ENCODE data around the gene ZDHHC8. TPM values are rescaled to one million over a fixed set of nuclear protein-coding genes. Genes with fewer than 3 reads are reported as not detected.

ZDHHC8 gene
- polyA plus RNA-seq, 1 donor (not counting 4 experiments of a cell fraction or from before 2014, with no cell fraction given), result 16.0 TPM

DNA sequence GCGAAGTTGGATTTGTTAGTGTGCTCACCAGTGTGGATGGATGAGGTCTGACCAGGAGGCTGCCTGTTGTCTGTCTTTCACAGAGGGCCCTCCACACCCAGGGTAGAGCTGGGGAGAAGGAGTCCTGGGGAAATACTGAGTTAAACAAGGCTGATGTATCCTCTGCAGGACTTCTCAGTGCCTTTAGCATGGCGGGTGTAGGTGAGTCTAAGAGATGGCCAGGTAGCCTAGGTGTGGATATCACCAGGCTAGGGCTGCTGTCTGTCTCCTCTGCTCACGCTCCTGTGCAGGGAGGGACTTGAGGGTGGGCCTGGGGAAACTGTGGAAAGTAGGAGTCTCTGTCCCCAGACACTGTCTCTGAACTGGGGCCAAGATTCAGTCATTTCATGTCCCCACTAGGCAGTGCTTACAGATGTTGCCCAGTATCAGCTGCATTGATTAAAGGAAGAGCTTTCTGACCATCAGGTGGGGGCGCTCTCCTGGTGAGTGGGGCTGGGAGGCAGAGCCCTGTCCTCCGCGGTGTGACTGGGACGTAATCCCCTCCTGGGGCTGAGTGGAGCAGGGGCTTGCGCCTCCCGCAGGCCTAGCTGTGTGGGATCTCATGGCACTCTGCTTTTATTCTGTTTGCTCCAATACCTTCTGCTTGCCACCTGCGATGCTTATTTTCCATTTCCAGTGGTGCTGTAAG lies 54.7 kb downstream of the ZDHHC8 start:
- DNase-seq (ENCODE audit: low read depth, low spot score), result no peak
- H3K27ac ChIP-seq (ENCODE audit: control insufficient read depth, insufficient read depth, low read length), result no peak overlapping the region
- no peak overlapping the region for H2AFZ ChIP-seq (ENCODE audit: control insufficient read depth, low read length)
- no peak overlapping the region for H3K4me2 ChIP-seq (ENCODE audit: control insufficient read depth, extremely low read depth, insufficient read depth, low read depth, low read length)
- no peak overlapping the region for H3K9ac ChIP-seq (ENCODE audit: control insufficient read depth, extremely low read depth, insufficient read depth, low read length)
- H3K9me1 ChIP-seq (ENCODE audit: control insufficient read depth, extremely low read depth, insufficient read depth, low read length), result no peaks in the 10 kb centered on the region
- TF ChIP-seq, protein P1, sequence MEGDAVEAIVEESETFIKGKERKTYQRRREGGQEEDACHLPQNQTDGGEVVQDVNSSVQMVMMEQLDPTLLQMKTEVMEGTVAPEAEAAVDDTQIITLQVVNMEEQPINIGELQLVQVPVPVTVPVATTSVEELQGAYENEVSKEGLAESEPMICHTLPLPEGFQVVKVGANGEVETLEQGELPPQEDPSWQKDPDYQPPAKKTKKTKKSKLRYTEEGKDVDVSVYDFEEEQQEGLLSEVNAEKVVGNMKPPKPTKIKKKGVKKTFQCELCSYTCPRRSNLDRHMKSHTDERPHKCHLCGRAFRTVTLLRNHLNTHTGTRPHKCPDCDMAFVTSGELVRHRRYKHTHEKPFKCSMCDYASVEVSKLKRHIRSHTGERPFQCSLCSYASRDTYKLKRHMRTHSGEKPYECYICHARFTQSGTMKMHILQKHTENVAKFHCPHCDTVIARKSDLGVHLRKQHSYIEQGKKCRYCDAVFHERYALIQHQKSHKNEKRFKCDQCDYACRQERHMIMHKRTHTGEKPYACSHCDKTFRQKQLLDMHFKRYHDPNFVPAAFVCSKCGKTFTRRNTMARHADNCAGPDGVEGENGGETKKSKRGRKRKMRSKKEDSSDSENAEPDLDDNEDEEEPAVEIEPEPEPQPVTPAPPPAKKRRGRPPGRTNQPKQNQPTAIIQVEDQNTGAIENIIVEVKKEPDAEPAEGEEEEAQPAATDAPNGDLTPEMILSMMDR (optimal IDR thresholded peaks at IDR 0.05 in 1 of 3, IDR thresholded peaks at IDR 0.05 in 1 of 3, conservative IDR thresholded peaks at IDR 0.05 in 1 of 3; ENCODE audit: extremely low read depth in 1 of 3, insufficient read depth in 2 of 3, low read length in 3 of 3), result peak in 2 of 3 experiments; percentile 10 to 32
- no peak for TF ChIP-seq EZH2 (IDR thresholded peaks at IDR 0.05; ENCODE audit: low read length)
- H3K9me3 ChIP-seq (ENCODE audit: control insufficient read depth, low read depth, low read length), result no peaks in the 10 kb centered on the region
- no peak for FAIRE-seq
- H3K79me2 ChIP-seq (ENCODE audit: control insufficient read depth, insufficient read depth, low read length), result no peaks in the 10 kb centered on the region
- no peaks in the 10 kb centered on the region for H3K4me1 ChIP-seq (ENCODE audit: control insufficient read depth, extremely low read depth, insufficient read depth, low read length)
- H3K27me3 ChIP-seq (ENCODE audit: control insufficient read depth, extremely low read depth, insufficient read depth, low read length), result no peaks in the 10 kb centered on the region
- dilution Hi-C loops (cut with MboI; ENCODE audit: extremely low pct_ligation_motif_present, low sequenced_read_pairs), result no loop called here
- H4K20me1 ChIP-seq (ENCODE audit: control insufficient read depth, extremely low read depth, insufficient read depth, low read length), result no peaks in the 10 kb centered on the region
- no peaks in the 10 kb centered on the region for H3K36me3 ChIP-seq (ENCODE audit: control insufficient read depth in 2 of 2, extremely low read depth in 1 of 2, insufficient read depth in 2 of 2, low read length in 2 of 2)
- H3K4me3 ChIP-seq (ENCODE audit: control insufficient read depth in 2 of 3, extremely low read depth in 1 of 3, insufficient read depth in 2 of 3, low read depth in 1 of 3, low read length in 3 of 3), result no peak overlapping the region

DNA sequence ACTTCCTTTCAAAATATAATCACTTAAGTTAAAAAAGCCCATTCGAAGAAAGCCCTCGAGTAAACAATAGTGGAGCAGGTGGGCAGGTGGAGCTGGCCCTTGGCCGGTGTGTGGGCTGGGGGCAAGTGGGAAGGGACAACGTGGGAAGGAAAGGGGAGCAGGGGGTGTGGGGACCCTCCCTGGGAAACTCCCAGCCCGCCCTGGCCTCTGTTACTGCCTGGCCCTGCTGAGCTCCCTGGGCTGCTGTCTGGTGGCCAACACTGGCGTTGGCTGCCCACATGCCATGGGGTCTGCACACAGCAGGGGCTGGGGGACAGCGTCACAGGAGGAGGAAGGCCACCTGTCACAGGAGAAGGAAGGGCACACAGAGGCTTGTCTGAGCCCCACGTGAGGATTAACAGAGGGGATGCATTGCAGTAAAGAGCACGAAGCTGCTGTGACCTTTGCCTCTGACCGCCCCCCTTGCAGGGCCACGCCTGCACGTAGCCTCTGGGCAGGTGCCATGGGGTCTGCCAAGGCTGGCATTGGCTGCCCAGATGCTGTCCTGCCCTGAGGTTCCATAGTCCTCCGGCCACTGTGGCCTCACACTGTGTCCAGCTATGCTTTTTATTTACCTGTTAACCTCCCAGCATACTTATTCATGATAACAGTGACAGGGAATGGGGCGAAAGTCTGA lies 55.4 kb downstream of the ZDHHC8 start:
- DNase-seq (ENCODE audit: low read depth, low spot score), result no peak
- no peak for TF ChIP-seq EZH2 (IDR thresholded peaks at IDR 0.05; ENCODE audit: low read length)
- TF ChIP-seq, protein P1 (optimal IDR thresholded peaks at IDR 0.05 in 1 of 3, IDR thresholded peaks at IDR 0.05 in 1 of 3, conservative IDR thresholded peaks at IDR 0.05 in 1 of 3; ENCODE audit: extremely low read depth in 1 of 3, insufficient read depth in 2 of 3, low read length in 3 of 3), result no peak
- Histone ChIP-seq H4K20me1 (ENCODE audit: control insufficient read depth, extremely low read depth, insufficient read depth, low read length) (no peaks in the 10 kb centered on the region), H3K9me1 (ENCODE audit: control insufficient read depth, extremely low read depth, insufficient read depth, low read length) (no peaks in the 10 kb centered on the region), H3K79me2 (ENCODE audit: control insufficient read depth, insufficient read depth, low read length) (no peaks in the 10 kb centered on the region), H2AFZ (ENCODE audit: control insufficient read depth, low read length) (no peak overlapping the region), H3K27me3 (ENCODE audit: control insufficient read depth, extremely low read depth, insufficient read depth, low read length) (no peaks in the 10 kb centered on the region), H3K9ac (ENCODE audit: control insufficient read depth, extremely low read depth, insufficient read depth, low read length) (no peak overlapping the region), H3K4me3 (ENCODE audit: control insufficient read depth in 2 of 3, extremely low read depth in 1 of 3, insufficient read depth in 2 of 3, low read depth in 1 of 3, low read length in 3 of 3) (no peak overlapping the region), H3K36me3 (ENCODE audit: control insufficient read depth in 2 of 2, extremely low read depth in 1 of 2, insufficient read depth in 2 of 2, low read length in 2 of 2) (no peaks in the 10 kb centered on the region), H3K9me3 (ENCODE audit: control insufficient read depth, low read depth, low read length) (no peaks in the 10 kb centered on the region), H3K27ac (ENCODE audit: control insufficient read depth, insufficient read depth, low read length) (no peak overlapping the region), H3K4me2 (ENCODE audit: control insufficient read depth, extremely low read depth, insufficient read depth, low read depth, low read length) (no peak overlapping the region), H3K4me1 (ENCODE audit: control insufficient read depth, extremely low read depth, insufficient read depth, low read length) (no peaks in the 10 kb centered on the region)
- dilution Hi-C loops (cut with MboI; ENCODE audit: extremely low pct_ligation_motif_present, low sequenced_read_pairs), result no loop called here
- FAIRE-seq, result no peak
